ENCODE data around the gene PACRG.

GRCh38 chr6:163241683-163242082 is 513.9 kb downstream of the PACRG start:
- no peak for TF ChIP-seq CTCF (IDR thresholded peaks at IDR 0.05)
- no peak for TF ChIP-seq POLR2A (IDR thresholded peaks at IDR 0.05)

Measured in testis (tissue), 2 donors.